ENCODE measurements around the gene UCHL1. TPM values are rescaled to one million over a fixed set of nuclear protein-coding genes. Genes with fewer than 3 reads are reported as not detected.

UCHL1 gene
- total and polyA plus RNA-seq, 2 of the 13 experiments (the other 11 are each of a cell fraction or from before 2014, with no cell fraction given): not detected

DNA sequence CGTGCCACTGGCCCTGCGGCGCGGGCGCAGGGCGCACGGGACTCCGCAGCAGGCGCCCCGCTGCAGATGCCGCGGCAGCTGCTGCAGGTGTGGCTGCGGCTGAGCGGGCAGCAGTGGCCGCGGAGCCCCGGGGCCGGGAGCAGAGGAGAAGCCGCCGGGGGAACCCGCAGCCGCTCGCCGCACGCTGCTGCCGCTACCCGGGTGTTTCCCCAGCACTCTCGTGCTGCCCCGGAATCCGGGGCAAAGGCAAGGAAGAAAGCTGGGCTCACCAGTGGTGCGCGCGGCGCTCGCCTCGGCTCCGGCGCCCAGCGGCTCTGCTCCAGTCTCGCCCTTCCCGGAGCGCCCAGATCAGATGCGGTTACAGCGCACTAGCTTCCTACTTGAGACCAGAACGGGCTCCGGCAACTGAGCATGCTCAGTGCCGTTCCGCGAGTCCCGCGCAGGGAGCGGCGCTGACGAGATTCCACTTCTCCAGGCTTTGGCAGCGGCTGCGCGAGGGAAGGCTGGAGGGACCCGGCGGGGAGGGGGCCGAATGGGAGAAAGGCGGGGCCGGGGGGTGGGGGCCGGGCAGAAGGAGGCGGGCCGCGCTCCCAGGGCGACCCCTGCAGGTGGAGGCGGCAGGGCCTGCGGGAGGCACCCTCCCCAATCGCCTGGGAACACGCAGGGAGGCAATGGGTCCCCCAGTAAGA is 42.4 kb upstream of the UCHL1 start, which contains the start of gene APBB2 (continued):
- TF ChIP-seq NFKB2 (CRISPR knock-in tag; IDR thresholded peaks at IDR 0.05; ENCODE audit: borderline replicate concordance) (peak; percentile 25; the same call in 1 of the 2 replicates), ZNF883 (CRISPR knock-in tag; IDR thresholded peaks at IDR 0.05; ENCODE audit: not compliant biosample characterization) (peak; percentile 38), JUNB (CRISPR knock-in tag; IDR thresholded peaks at IDR 0.05; ENCODE audit: borderline replicate concordance) (no peak), HDAC2 (CRISPR knock-in tag; IDR thresholded peaks at IDR 0.05) (peak; percentile 60), ZNF563 (CRISPR knock-in tag; IDR thresholded peaks at IDR 0.05) (peak; percentile 42; the same call in 1 of the 2 replicates), HIVEP1 (CRISPR knock-in tag; IDR thresholded peaks at IDR 0.05) (no peak), RERE (CRISPR knock-in tag; IDR thresholded peaks at IDR 0.05; ENCODE audit: low read depth) (0 out of 2 replicates have a peak, but pooled peaks have one; percentile 33), ZNF33A (CRISPR knock-in tag; IDR thresholded peaks at IDR 0.05; ENCODE audit: borderline replicate concordance) (no peak), RXRA (CRISPR knock-in tag; IDR thresholded peaks at IDR 0.05) (peak; percentile 42; the same call in 1 of the 2 replicates), WIZ (CRISPR knock-in tag; IDR thresholded peaks at IDR 0.05) (no peak), JARID2 (CRISPR knock-in tag; IDR thresholded peaks at IDR 0.05; ENCODE audit: insufficient replicate concordance) (no peak), ZNF274 (CRISPR knock-in tag; IDR thresholded peaks at IDR 0.05) (peak; percentile 63), ZSCAN30 (CRISPR knock-in tag; IDR thresholded peaks at IDR 0.05) (no peak), ZNF713 (CRISPR knock-in tag; IDR thresholded peaks at IDR 0.05) (no peak)
- TF ChIP-seq, protein P1, sequence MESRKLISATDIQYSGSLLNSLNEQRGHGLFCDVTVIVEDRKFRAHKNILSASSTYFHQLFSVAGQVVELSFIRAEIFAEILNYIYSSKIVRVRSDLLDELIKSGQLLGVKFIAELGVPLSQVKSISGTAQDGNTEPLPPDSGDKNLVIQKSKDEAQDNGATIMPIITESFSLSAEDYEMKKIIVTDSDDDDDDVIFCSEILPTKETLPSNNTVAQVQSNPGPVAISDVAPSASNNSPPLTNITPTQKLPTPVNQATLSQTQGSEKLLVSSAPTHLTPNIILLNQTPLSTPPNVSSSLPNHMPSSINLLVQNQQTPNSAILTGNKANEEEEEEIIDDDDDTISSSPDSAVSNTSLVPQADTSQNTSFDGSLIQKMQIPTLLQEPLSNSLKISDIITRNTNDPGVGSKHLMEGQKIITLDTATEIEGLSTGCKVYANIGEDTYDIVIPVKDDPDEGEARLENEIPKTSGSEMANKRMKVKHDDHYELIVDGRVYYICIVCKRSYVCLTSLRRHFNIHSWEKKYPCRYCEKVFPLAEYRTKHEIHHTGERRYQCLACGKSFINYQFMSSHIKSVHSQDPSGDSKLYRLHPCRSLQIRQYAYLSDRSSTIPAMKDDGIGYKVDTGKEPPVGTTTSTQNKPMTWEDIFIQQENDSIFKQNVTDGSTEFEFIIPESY (CRISPR knock-in tag; IDR thresholded peaks at IDR 0.05): peak; percentile 38; the same call in 1 of the 2 replicates
